HG03097 (cell line): ENCODE results near the gene GPR142.
"Not testable (repeated sequence)": the region's sequence is repeated elsewhere in the genome, so short reads cannot be mapped to it uniquely, and the experiment has no call there.

Experiments
- ATAC-seq: cut with Tn5 transposase; IDR thresholded peaks from one replicate; pipeline ENCODE4 v1.9.1; 2021; ENCODE audit not compliant: unreplicated experiment, low FRiP score

Gene GPR142

DNA sequence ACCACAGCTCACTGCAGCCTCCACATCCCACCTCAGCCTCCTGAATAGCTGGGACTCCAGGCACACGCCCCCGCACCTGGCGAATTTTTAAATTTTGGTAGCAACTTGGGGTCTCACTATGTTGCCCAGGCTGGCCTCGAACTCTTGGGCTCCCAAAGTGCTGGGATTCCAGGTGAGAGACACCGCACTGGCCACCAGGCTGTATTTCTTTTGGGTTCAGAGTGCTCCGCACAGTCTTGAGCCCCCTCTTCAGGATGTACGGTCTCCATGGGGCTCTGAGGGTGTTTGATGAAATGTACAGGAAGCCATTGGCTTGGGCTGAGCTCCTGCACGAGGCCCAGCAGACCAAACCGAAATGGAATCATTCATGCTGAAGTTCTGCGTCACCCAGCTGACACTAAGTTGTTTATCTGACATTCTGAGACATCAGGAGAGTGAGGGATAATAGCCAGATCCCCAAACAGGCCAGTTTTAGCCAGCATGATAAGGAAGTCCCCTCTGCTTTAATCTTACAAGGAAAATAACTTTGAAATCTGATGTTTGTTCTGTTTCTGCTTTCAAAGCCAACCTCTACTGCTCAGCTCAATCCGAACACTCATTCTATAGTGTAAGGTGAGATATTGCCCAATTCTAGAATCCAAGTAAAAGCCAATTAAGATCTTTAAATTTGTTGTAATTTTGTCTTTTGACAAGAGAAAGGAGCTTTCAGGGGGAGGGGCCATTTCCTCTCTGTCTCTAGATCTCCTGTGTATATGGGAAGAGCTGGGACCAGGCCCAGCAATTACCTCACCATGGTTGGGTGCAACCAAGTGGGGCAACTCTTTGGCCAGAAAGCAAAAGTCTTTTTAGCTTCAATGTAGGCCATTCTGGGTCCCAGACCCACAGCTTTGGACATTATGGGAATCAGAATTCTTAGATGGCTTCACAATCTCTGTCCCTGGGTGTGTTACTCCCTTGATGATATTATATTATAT is 23.7 kb downstream of the GPR142 start:
- ATAC-seq = no peak

DNA sequence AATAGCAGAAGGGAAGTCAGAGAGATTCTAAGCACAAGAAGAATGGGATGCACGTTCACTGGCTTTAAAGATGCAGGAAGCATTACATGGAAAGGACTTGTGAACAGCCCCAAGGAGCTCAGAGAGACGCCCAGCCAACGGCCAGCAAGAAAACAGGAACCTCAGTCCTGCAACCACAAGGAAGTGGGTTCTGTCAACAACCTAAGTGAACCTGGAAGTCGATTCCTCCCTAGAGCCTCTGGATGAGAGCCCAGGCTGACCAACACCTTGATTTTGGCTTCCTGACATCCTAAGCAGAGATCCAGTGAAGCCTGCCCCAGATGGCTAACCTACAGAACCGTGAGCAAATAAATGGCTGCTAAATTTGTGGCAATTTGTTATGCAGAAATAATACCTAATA is 24.5 kb downstream of the GPR142 start:
- ATAC-seq = no peak

GRCh38 chr17:74392848-74393247 is 25.5 kb downstream of the GPR142 start:
- no peak for ATAC-seq

GRCh38 chr17:74393346-74393942 is 26.1 kb downstream of the GPR142 start:
- no peak for ATAC-seq

- no peak for ATAC-seq
Measured at GRCh38 chr17:74394275-74394950, 27.1 kb downstream of the GPR142 start.

DNA sequence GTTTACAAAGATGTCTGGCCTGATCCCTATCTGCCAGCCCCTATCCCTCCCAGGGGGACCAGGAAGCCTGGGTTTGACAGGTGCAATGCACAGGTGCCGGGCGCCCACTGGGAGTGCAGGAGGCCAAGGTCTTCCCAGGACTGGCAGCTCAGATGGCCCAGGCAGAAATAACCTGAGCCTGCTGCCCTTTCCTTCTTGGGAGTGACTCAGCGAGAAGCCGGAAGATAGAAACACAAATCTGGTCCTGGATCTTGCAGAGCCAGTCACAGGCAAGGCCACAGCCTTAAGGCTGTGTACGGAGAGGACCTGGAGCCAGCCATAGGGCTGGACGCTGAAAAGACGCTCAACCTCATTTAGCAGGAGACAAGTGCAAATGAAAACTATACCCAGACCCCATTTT is 27.7 kb downstream of the GPR142 start:
- ATAC-seq = no peak

DNA sequence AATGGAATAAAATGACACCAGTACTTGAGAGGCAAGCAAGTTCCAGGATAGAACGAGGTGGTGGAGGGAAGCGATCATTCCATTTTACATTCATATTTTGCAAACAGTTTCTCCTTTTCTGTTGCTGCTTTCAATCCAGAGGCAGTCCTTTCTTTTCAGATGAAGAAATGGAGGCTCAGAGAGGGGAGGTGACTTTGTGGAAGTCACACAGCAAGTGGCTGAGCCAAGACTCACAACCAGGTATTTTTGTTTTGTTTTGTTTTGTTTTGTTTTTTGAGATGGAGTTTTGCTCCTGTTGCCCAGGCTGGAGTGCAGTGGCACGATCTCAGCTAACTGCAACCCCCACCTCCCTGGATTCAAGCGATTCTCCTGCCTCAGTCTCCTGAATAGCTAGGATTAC is 29.3 kb downstream of the GPR142 start:
- no peak for ATAC-seq

GRCh38 chr17:74402048-74402447 is 34.7 kb downstream of the GPR142 start:
- ATAC-seq = no peak

DNA sequence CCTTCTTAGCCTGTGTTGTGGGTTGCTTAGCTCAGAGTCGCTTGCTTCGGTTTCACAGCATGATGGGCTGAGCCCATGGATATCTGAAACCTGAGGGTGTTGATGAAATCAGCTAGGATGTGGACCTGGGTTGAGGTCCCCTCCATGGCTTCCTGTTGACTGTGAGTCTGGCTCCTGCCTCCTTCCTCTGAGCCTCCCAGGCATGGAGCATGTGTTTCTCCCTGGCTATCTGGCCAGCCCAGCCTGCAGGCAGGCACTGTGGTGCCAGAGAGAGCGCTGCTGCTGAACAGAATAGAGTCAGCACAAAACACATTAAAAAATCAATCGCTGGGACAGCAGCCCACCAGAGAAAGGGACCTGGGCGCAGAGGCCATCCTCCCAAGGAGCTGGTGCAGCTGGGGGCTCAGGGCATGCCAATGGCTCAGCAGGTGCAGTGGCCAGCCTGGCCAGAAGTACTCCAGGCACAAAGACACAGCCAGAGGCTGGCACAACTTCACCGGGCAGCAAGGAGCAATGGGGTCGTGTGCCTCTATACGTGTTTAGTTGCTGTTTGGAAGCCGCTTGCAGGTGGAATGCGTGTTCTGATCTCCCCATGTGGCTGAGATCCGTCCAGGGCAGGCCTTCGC is 36.3 kb downstream of the GPR142 start:
- ATAC-seq = no peak

- ATAC-seq = no peak
Measured at GRCh38 chr17:74404218-74404617, 36.9 kb downstream of the GPR142 start.

GRCh38 chr17:74404789-74405188 is 37.5 kb downstream of the GPR142 start:
- no peak for ATAC-seq

GRCh38 chr17:74405311-74405710 is 38.0 kb downstream of the GPR142 start:
- ATAC-seq = not testable (repeated sequence)

DNA sequence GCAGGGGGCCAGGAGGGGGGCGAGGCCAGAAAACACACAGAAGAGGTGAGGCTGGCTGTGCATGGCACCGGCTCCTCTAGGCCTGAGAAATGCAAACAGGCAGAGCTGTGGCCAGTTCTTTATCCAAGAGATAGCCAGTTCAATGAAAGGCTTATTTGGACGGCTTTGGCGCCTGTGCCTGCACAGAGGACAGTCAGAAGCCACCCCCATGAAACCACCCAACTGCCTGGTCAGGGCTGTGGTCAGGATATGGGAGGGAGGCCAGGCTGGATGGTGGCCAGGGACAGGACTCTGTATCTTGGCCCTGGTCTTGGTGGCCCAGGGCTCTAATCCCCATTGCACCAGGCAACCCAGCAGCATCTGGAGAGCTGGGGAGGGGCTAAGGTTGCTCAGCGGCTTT is 40.1 kb downstream of the GPR142 start:
- no peak for ATAC-seq

DNA sequence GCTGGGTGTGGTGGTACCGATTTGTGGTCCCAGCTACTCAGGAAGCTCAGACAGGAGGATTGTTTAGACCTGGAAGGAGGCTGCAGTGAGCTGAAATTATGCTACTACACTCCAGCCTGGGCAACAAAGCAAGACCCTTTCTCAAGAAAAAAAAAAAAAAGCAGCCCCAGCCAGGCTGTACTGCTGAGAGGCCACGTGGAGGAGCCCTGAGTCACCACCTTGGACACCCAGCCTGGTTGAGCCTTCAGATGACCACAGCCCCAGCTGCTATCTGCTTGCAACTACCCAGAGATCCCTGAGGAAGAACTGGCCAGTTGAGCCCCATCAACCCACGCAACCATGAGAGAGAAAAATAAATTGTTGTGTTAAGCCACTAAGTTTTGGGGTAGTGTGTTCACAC is 41.0 kb downstream of the GPR142 start:
- ATAC-seq = no peak

GRCh38 chr17:74408815-74409214 is 41.5 kb downstream of the GPR142 start:
- no peak for ATAC-seq

- ATAC-seq = no peak
Measured at GRCh38 chr17:74410001-74410443, 42.7 kb downstream of the GPR142 start.

- ATAC-seq = no peak
Measured at GRCh38 chr17:74412581-74412980, 45.3 kb downstream of the GPR142 start.

DNA sequence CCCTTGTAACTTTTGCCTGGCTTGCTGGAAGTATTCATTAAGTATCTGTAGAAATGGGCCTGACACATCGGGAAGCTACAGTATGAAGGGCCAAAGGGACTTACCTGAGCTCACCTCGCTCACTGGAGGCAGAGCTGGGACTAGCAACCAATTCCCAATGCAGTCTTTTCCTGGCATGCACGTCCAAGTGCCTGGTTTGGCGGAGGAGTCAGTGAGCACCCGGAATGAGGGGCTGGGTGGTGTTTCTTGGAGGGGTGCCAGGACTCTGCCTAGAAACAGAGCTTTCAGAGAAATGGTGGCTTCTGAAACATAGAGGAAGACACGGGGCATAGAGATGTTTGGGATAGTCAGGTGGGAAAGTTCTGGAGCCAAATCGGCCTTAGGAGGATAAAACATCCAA is 46.2 kb downstream of the GPR142 start:
- no peak for ATAC-seq

DNA sequence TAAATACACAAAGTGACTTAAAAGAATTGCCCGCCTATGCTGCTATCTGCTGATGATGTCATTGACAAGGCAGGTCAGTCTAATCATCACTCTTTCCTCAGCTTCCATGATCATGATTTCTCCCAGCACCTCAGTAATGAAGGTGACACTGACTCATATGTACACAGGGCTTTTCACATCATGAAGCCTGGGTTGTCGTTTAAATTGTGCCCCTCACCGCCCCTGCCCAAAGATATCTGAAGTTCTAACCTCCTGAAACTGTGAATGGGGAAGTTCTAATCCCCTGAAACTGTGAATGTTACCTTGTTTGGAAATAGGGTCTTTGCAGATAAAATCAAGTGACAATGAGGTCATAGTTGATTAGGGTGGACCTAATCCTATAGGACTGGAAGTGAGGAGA is 47.2 kb downstream of the GPR142 start:
- ATAC-seq = peak; percentile 59

DNA sequence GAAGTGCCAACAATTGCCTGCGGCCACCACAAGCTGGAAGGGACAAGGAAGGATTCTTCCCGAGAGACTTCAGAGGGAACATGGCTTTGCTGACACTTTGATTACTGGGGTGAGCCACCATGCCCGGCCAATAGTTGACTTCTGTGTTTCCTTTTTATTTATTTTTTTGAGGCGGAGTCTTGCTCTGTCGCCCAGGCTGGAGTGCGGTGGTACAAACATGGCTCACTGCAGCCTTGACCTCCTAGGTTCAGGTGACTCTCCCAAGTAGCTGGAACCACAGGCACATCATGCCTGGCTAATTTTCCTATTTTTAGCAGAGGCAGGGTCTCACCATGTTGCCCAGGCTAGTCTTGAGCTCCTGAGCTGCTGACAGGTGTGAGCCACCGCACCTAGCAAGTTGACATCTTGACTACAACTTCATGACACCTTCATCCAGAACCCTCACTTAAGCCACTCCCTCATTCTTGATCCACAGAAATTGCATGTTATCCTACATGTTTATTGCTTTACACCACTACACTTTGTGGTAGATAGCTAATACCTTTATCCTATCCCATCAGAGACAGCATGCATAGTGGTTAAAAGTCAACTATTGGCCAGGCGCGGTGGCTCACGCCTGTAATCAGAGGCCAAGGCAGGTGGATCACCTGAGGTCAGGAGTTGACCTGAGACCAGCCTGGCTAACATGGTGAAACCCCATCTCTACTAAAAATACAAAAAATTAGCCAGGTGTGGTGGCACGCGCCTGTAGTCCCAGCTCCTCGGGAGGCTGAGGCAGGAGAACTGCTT is 48.5 kb downstream of the GPR142 start:
- ATAC-seq = no peak
